ENCODE measurements around the gene REM2.

REM2 gene

DNA sequence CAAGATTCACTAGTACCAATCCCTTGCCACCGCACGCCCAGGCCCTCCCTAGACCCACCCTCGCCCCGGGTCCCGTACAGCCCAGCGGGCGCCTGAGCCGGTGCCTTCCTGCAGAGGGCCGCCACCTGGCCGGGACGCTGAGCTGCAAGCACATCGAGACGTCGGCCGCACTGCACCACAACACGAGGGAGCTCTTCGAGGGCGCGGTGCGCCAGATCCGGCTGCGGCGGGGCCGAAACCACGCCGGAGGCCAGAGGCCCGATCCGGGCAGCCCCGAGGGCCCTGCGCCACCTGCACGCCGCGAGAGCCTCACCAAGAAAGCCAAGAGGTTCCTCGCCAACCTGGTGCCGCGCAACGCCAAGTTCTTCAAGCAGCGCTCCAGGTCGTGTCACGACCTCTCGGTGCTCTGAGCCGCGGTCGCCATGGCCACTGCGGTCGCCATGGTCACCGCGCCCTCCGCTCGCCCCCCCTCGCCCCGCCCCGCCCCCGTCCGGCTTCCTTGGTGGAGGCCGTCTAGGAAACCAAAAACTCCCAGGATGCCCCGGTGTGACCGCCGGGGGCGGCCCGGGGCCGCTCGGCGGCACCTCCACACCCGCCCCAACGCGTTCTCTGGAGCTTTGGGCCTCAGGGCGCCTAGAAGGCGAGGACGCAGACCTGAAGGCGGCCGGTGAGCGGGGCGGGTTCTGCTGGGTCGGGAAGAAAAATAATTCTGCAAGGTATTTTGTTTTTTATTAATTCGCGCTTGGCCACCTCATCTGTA, 3.7 kb downstream of the REM2 start:
- TF ChIP-seq SIN3A (IDR thresholded peaks at IDR 0.05; ENCODE audit: borderline replicate concordance, insufficient read depth, low read length) (no peak), POLR2AphosphoS5 (IDR thresholded peaks at IDR 0.05; ENCODE audit: low read depth, low read length) (no peak), TAF1 (IDR thresholded peaks at IDR 0.05; ENCODE audit: borderline replicate concordance, insufficient read depth, low read length) (no peak), FOXP2 (optimal IDR thresholded peaks at IDR 0.05; ENCODE audit: borderline replicate concordance, extremely low read depth, extremely low read length, insufficient read depth) (no peak)
- TF ChIP-seq, protein P1, sequence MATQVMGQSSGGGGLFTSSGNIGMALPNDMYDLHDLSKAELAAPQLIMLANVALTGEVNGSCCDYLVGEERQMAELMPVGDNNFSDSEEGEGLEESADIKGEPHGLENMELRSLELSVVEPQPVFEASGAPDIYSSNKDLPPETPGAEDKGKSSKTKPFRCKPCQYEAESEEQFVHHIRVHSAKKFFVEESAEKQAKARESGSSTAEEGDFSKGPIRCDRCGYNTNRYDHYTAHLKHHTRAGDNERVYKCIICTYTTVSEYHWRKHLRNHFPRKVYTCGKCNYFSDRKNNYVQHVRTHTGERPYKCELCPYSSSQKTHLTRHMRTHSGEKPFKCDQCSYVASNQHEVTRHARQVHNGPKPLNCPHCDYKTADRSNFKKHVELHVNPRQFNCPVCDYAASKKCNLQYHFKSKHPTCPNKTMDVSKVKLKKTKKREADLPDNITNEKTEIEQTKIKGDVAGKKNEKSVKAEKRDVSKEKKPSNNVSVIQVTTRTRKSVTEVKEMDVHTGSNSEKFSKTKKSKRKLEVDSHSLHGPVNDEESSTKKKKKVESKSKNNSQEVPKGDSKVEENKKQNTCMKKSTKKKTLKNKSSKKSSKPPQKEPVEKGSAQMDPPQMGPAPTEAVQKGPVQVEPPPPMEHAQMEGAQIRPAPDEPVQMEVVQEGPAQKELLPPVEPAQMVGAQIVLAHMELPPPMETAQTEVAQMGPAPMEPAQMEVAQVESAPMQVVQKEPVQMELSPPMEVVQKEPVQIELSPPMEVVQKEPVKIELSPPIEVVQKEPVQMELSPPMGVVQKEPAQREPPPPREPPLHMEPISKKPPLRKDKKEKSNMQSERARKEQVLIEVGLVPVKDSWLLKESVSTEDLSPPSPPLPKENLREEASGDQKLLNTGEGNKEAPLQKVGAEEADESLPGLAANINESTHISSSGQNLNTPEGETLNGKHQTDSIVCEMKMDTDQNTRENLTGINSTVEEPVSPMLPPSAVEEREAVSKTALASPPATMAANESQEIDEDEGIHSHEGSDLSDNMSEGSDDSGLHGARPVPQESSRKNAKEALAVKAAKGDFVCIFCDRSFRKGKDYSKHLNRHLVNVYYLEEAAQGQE (IDR thresholded peaks at IDR 0.05; ENCODE audit: insufficient read depth in 1 of 2, low read depth in 2 of 2, low read length in 2 of 2), result no peak

DNA sequence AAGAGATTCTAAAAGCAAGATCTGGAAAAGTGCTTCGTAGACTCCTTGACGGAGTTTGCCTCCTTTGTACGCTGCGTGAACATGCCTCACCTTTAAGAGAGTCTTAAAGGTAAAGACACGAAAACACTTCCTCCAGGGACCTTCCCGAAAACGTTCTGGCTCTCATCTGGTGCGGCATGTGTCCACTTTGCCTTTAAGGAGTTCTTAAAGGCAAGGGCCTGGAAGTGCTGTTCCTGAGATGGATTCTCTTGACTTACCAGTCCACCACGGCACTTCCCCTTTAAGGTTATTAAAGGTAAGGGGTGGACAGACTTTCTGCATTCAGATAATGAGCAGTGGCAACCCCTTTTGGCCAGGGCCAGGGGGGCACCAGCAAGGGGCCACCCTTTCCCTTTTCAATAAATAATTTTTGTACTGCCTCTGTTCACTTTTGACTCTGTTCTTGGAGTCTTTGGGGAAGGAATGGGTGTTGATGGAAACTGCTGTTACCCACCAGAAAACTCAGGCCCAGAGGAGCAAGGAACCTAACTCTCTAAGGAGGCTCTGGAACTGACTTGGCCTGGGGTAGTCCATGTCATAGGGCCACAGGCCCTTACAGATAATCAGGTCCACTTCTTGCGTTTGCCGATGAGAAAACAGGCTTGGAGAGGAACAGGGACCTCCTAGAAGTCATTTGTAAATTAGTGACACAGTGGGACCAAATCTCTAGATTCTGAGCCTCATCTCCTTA, 4.4 kb downstream of the REM2 start:
- no peak for TF ChIP-seq TAF1 (IDR thresholded peaks at IDR 0.05; ENCODE audit: borderline replicate concordance, insufficient read depth, low read length)
- TF ChIP-seq, protein P1 (IDR thresholded peaks at IDR 0.05; ENCODE audit: insufficient read depth in 1 of 2, low read depth in 2 of 2, low read length in 2 of 2), result no peak
- no peak for TF ChIP-seq POLR2AphosphoS5 (IDR thresholded peaks at IDR 0.05; ENCODE audit: low read depth, low read length)
- no peak for TF ChIP-seq FOXP2 (optimal IDR thresholded peaks at IDR 0.05; ENCODE audit: borderline replicate concordance, extremely low read depth, extremely low read length, insufficient read depth)
- no peak for TF ChIP-seq SIN3A (IDR thresholded peaks at IDR 0.05; ENCODE audit: borderline replicate concordance, insufficient read depth, low read length)

DNA sequence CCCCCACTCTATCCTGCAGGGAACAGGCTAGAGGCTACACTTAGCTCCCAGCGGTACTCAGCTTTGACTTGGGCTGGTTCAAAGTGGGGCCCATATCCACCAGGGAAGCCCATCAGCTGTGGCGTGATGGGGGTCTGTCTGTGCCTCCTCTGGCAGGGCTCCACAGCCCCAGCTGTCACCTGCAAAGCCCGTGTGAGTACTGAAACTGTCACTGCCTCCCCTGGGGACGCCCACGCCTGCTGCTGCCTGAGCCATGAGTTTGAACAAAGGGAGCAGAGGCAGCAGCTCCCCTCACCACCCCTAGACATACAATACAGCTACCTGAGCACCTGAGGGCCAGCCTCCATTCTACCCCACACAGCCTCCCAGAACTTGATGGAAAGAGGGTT, 5.0 kb downstream of the REM2 start:
- TF ChIP-seq POLR2AphosphoS5 (IDR thresholded peaks at IDR 0.05; ENCODE audit: low read depth, low read length) (no peak), FOXP2 (optimal IDR thresholded peaks at IDR 0.05; ENCODE audit: borderline replicate concordance, extremely low read depth, extremely low read length, insufficient read depth) (no peak), SIN3A (IDR thresholded peaks at IDR 0.05; ENCODE audit: borderline replicate concordance, insufficient read depth, low read length) (no peak), TAF1 (IDR thresholded peaks at IDR 0.05; ENCODE audit: borderline replicate concordance, insufficient read depth, low read length) (no peak)
- TF ChIP-seq, protein P1 (IDR thresholded peaks at IDR 0.05; ENCODE audit: insufficient read depth in 1 of 2, low read depth in 2 of 2, low read length in 2 of 2), result no peak

DNA sequence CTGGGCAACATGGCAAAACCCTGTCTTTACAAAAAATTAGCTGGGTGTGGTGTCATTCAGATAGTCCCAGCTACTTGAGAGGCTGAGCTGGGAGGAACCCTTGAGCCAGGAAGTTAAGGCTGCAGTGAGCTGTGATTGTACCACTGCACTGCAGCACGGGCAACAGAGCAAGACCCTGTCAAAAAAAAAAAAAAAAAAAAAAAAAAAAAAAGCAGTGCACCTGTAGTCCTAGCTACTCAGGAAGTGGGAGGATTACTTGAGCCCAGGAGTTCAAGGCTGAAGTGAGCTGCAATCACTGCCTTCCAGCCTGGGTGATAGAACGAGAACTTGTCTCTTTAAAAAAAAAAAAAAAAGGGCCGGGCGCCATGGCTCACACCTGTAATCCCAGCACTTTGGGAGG, 5.6 kb downstream of the REM2 start:
- TF ChIP-seq TAF1 (IDR thresholded peaks at IDR 0.05; ENCODE audit: borderline replicate concordance, insufficient read depth, low read length), result no peak
- no peak for TF ChIP-seq SIN3A (IDR thresholded peaks at IDR 0.05; ENCODE audit: borderline replicate concordance, insufficient read depth, low read length)
- TF ChIP-seq POLR2AphosphoS5 (IDR thresholded peaks at IDR 0.05; ENCODE audit: low read depth, low read length), result no peak
- TF ChIP-seq, protein P1 (IDR thresholded peaks at IDR 0.05; ENCODE audit: insufficient read depth in 1 of 2, low read depth in 2 of 2, low read length in 2 of 2), result no peak
- TF ChIP-seq FOXP2 (optimal IDR thresholded peaks at IDR 0.05; ENCODE audit: borderline replicate concordance, extremely low read depth, extremely low read length, insufficient read depth), result no peak
